GM12864 (cell line): ENCODE data around the gene CTTNBP2.

Source experiments
- DNase-seq: peaks from one replicate; pipeline ENCODE4 v3.0.0-alpha.2; 2011; ENCODE audit warnings: low read depth
- H3K4me3 ChIP-seq: 2 replicates; pipeline ENCODE4 v1.5.1; 2011; ENCODE audit warnings: mild to moderate bottlenecking, low read depth, low read length, control low read depth
- TF ChIP-seq, protein P1 (sequence below): IDR thresholded peaks from 2 replicates; pipeline ENCODE4 v1.5.1; 2011; ENCODE audit warnings: low read depth, mild to moderate bottlenecking, moderate library complexity, low read length, control low read depth, inconsistent platforms; ENCODE audit errors: missing control alignments

CTTNBP2 gene

GRCh38 chr7:117870448-117871130, 2.7 kb downstream of the CTTNBP2 start:
- no peak for DNase-seq
- TF ChIP-seq, protein P1, sequence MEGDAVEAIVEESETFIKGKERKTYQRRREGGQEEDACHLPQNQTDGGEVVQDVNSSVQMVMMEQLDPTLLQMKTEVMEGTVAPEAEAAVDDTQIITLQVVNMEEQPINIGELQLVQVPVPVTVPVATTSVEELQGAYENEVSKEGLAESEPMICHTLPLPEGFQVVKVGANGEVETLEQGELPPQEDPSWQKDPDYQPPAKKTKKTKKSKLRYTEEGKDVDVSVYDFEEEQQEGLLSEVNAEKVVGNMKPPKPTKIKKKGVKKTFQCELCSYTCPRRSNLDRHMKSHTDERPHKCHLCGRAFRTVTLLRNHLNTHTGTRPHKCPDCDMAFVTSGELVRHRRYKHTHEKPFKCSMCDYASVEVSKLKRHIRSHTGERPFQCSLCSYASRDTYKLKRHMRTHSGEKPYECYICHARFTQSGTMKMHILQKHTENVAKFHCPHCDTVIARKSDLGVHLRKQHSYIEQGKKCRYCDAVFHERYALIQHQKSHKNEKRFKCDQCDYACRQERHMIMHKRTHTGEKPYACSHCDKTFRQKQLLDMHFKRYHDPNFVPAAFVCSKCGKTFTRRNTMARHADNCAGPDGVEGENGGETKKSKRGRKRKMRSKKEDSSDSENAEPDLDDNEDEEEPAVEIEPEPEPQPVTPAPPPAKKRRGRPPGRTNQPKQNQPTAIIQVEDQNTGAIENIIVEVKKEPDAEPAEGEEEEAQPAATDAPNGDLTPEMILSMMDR, result no peak
- H3K4me3 ChIP-seq, result no peak overlapping the region

DNA sequence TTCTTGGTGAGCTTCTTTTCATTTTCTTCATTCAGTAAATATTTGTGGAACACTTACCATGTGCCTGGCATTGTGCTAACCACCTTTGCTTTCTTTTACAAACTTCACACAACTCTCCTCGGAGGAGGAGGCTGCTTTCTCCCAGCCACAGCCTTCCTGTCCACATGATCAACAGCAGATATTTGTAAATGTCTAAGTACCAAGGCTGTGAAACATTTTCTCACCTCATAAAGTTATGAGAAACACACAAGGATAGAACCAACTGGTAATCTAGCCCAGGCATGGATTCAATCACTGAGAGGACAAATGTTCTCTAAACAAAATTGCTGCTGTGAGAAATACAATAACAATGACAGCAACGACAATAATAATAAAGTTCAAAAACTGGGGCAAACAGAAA, 3.9 kb downstream of the CTTNBP2 start:
- H3K4me3 ChIP-seq, result no peak overlapping the region

GRCh38 chr7:117863618-117864017, 9.6 kb downstream of the CTTNBP2 start:
- no peak overlapping the region for H3K4me3 ChIP-seq
- TF ChIP-seq, protein P1, result no peak

More for the DNA sequence above, 3.9 kb downstream of the CTTNBP2 start:
- TF ChIP-seq, protein P1, result no peak
- DNase-seq, result no peak

GRCh38 chr7:117862378-117862777, 10.9 kb downstream of the CTTNBP2 start:
- H3K4me3 ChIP-seq, result no peak overlapping the region
- TF ChIP-seq, protein P1, result no peak
- DNase-seq, result no peak

More at GRCh38 chr7:117863618-117864017, 9.6 kb downstream of the CTTNBP2 start:
- DNase-seq, result no peak

- no peak for DNase-seq
- TF ChIP-seq, protein P1, result no peak
- H3K4me3 ChIP-seq, result no peak overlapping the region
Measured at GRCh38 chr7:117859246-117859812, 13.9 kb downstream of the CTTNBP2 start.

DNA sequence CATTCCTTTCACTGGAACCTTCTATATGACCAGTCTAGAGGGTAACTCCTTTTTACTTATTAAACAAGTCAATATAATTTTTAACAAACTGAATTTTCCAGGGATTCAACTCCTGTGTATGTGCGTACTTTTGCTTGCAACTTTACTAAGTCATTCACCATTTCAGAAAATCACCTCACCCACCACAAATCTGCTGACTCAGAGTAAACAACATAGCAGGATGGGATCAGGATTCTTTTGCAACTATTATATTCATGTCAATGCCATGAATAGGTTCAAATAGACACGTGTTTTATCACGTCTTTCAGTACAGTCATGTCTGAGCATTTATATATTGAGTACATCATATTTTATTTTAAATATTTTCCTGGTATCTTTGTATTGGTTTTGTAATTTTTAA, 14.5 kb downstream of the CTTNBP2 start:
- TF ChIP-seq, protein P1, result no peak
- no peak for DNase-seq
- H3K4me3 ChIP-seq, result no peak overlapping the region

- no peak overlapping the region for H3K4me3 ChIP-seq
- TF ChIP-seq, protein P1, result no peak
- DNase-seq, result no peak
Measured at GRCh38 chr7:117857718-117858117, 15.5 kb downstream of the CTTNBP2 start.
